Measurements from ENCODE around the gene ACOX1. TPM values are rescaled to one million over a fixed set of nuclear protein-coding genes. Genes with fewer than 3 reads are reported as not detected.

ACOX1 gene
- total and polyA plus RNA-seq, 2 of the 13 experiments (the other 11 are each of a cell fraction or from before 2014, with no cell fraction given), result 86.4 to 120 TPM

GRCh38 chr17:76005263-76006149 is 26.5 kb upstream of the ACOX1 start (continued):
- no peak for TF ChIP-seq JUNB (CRISPR knock-in tag; IDR thresholded peaks at IDR 0.05; ENCODE audit: borderline replicate concordance)
- TF ChIP-seq MNT (IDR thresholded peaks at IDR 0.05), result no peak
- TF ChIP-seq MLX (CRISPR knock-in tag; IDR thresholded peaks at IDR 0.05), result no peak
- peak; percentile 55; the same call in 1 of the 2 replicates for TF ChIP-seq IKZF5 (CRISPR knock-in tag; IDR thresholded peaks at IDR 0.05)
- no peak for TF ChIP-seq GPN1 (CRISPR knock-in tag; IDR thresholded peaks at IDR 0.05; ENCODE audit: borderline replicate concordance)
- TF ChIP-seq ZNF746 (CRISPR knock-in tag; IDR thresholded peaks at IDR 0.05), result no peak
- no peak for TF ChIP-seq HMGA1 (CRISPR knock-in tag; conservative IDR thresholded peaks at IDR 0.05)
- no peak for TF ChIP-seq E2F1 (CRISPR knock-in tag; IDR thresholded peaks at IDR 0.05)
- TF ChIP-seq PITX1 (CRISPR knock-in tag; IDR thresholded peaks at IDR 0.05), result no peak
- TF ChIP-seq TRIM22 (IDR thresholded peaks at IDR 0.05), result no peak
- no peak for TF ChIP-seq AKNA (CRISPR knock-in tag; IDR thresholded peaks at IDR 0.05; ENCODE audit: borderline replicate concordance)
- no peak for TF ChIP-seq ZBTB10 (CRISPR knock-in tag; IDR thresholded peaks at IDR 0.05; ENCODE audit: borderline replicate concordance)
- no peak for TF ChIP-seq TOPORS (CRISPR knock-in tag; IDR thresholded peaks at IDR 0.05)
- no peak; the same call in 1 of the 2 replicates for TF ChIP-seq MAX (IDR thresholded peaks at IDR 0.05)
